ENCODE results near the gene ST3GAL5. TPM values are rescaled to one million over a fixed set of nuclear protein-coding genes. Genes with fewer than 3 reads are reported as not detected.

The ST3GAL5 gene
- polyA plus RNA-seq, 1 experiment = 16.0 TPM

DNA sequence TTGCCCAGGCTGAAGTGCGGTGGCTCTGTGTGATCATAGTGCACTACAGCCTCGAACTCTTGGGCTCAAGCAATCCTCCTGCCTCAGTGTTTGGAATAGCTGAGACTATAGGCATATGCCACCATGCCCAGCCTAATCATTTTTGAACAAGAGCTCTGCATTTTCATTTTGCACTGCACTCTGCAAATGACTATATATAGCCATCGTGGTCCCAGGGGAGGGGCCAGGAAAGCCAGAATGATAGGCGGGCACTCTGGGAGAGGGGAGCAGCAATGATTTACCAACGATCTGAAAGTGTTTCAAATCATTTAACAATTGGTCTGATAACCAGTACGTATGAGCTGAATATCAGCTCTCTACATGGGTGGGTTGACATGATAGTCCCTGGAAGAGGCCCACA is 22.3 kb upstream of the ST3GAL5 start:
- ChIA-PET POLR2A (no interaction called here), CTCF (interaction anchor here (1.1 to 1.5 kb wide), 3 partner anchors 12 to 126 kb away, joined by 3 to 4 read pairs (median 4); partner anchors contain the start of gene ST3GAL5)
- Histone ChIP-seq H3K4me3 (ENCODE audit: low read depth, low read length) (no peak overlapping the region), H3K36me3 (ENCODE audit: control insufficient read depth, insufficient read depth, low read length) (no peaks in the 10 kb centered on the region), H3K27me3 (ENCODE audit: control insufficient read depth, insufficient read depth, low read length) (no peaks in the 10 kb centered on the region)
- TF ChIP-seq, protein P1, sequence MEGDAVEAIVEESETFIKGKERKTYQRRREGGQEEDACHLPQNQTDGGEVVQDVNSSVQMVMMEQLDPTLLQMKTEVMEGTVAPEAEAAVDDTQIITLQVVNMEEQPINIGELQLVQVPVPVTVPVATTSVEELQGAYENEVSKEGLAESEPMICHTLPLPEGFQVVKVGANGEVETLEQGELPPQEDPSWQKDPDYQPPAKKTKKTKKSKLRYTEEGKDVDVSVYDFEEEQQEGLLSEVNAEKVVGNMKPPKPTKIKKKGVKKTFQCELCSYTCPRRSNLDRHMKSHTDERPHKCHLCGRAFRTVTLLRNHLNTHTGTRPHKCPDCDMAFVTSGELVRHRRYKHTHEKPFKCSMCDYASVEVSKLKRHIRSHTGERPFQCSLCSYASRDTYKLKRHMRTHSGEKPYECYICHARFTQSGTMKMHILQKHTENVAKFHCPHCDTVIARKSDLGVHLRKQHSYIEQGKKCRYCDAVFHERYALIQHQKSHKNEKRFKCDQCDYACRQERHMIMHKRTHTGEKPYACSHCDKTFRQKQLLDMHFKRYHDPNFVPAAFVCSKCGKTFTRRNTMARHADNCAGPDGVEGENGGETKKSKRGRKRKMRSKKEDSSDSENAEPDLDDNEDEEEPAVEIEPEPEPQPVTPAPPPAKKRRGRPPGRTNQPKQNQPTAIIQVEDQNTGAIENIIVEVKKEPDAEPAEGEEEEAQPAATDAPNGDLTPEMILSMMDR (IDR thresholded peaks at IDR 0.05; ENCODE audit: insufficient read depth, low read depth, low read length) = no peak
- DNase-seq (ENCODE audit: low read depth) = no peak

DNA sequence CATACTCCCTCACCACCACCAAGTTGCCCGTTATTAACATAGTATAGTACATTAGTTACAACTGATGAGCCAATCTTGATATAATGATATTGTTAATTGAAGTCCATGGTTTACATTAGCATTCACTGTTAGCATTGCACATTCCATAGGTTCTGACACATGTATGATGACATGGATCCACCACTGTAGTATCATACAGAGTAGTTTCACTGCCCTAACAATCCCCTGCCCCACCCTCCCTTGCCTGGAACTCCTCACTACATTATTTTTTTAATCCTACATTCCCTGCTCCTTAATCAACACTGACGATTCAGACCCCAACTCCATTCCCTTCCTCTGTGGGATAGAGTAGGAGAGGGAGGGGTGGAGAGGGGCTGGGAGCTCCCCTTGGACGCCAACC is 20.2 kb upstream of the ST3GAL5 start:
- H3K36me3 ChIP-seq (ENCODE audit: control insufficient read depth, insufficient read depth, low read length) = no peaks in the 10 kb centered on the region
- no peak for DNase-seq (ENCODE audit: low read depth)
- TF ChIP-seq, protein P1 (IDR thresholded peaks at IDR 0.05; ENCODE audit: insufficient read depth, low read depth, low read length) = no peak
- POLR2A ChIA-PET = no interaction called here
- H3K4me3 ChIP-seq (ENCODE audit: low read depth, low read length) = no peak overlapping the region
- CTCF ChIA-PET = interaction anchor here (1.2 kb wide), 1 partner anchor 12 kb away, joined by 3 read pairs; no protein-coding TSS in a partner anchor
- no peaks in the 10 kb centered on the region for H3K27me3 ChIP-seq (ENCODE audit: control insufficient read depth, insufficient read depth, low read length)

DNA sequence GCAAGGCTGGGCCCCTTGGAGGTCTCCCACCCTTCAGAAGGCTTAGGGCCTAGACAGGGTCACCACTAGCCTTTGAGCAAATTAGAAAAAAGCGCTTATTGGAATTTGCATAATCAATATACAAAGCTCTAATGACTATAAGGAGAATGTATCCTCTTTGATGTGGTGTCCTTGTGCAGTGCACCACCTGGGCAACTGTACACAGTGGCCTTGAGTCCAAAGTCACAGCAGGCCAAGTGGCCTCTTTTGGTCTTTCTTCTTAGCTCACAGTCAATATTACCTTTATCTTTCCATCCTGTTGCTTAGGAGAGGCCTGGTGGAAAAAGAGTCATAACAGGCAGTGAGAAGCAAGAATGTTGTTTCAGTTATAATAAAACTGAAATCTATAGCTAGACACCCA is 19.7 kb upstream of the ST3GAL5 start:
- Histone ChIP-seq H3K4me3 (ENCODE audit: low read depth, low read length) (no peak overlapping the region), H3K27me3 (ENCODE audit: control insufficient read depth, insufficient read depth, low read length) (no peaks in the 10 kb centered on the region), H3K36me3 (ENCODE audit: control insufficient read depth, insufficient read depth, low read length) (no peaks in the 10 kb centered on the region)
- ChIA-PET CTCF (interaction anchor here (0.6 kb wide), 1 partner anchor 36 kb away, joined by 3 read pairs; no protein-coding TSS in a partner anchor), POLR2A (no interaction called here)
- no peak for DNase-seq (ENCODE audit: low read depth)
- TF ChIP-seq, protein P1 (IDR thresholded peaks at IDR 0.05; ENCODE audit: insufficient read depth, low read depth, low read length) = no peak

DNA sequence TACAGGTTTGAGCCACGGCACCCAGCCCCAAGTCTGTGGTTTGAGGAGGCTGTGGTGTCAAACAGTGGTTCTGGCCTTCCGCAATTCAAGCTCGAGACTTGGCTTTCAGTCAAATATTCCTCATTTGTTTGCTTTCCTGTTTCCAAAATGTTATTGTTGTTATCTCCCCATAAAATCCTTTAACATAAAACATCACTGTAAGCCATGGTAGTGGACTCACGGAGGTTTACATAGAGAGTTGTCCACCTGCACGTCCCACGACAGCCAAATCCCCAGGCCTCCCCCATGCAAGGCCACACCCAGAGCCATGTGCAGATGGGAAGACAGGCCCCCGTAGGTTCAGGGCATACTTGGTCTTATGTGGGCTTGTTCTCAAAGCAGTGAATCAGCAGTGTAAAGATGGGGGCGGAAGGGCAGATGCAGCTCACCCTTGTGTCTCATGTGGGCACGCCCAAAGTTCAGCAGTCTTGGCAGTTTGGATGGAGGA is 18.9 kb upstream of the ST3GAL5 start:
- no peak overlapping the region for H3K4me3 ChIP-seq (ENCODE audit: low read depth, low read length)
- H3K36me3 ChIP-seq (ENCODE audit: control insufficient read depth, insufficient read depth, low read length) = no peaks in the 10 kb centered on the region
- DNase-seq (ENCODE audit: low read depth) = no peak
- H3K27me3 ChIP-seq (ENCODE audit: control insufficient read depth, insufficient read depth, low read length) = no peaks in the 10 kb centered on the region
- POLR2A ChIA-PET = interaction anchor here (0.6 kb wide), 1 partner anchor 157 kb away, joined by 3 read pairs; no protein-coding TSS in a partner anchor
- TF ChIP-seq, protein P1 (IDR thresholded peaks at IDR 0.05; ENCODE audit: insufficient read depth, low read depth, low read length) = no peak
- CTCF ChIA-PET = no interaction called here

DNA sequence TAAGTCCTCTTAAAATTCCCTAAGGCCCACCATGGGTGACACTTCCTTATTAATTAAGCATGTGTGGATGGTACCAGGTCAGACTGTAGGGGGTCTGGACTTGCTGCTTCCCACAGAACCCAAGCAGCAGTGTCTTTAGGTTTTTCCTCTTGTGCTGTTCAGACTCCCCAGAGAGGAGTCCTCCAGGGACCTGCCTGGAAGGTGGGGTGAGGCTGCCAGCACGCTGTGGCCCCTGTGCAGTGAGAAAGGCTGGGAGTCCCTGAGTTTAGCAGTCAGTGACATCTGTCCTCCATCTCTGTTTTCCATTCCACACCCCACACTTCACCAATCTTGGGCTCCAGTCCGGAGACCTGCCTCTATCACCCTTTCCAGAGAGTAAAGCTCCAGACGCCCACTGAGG is 18.0 kb upstream of the ST3GAL5 start:
- no peak for DNase-seq (ENCODE audit: low read depth)
- Histone ChIP-seq H3K27me3 (ENCODE audit: control insufficient read depth, insufficient read depth, low read length) (no peaks in the 10 kb centered on the region), H3K4me3 (ENCODE audit: low read depth, low read length) (no peak overlapping the region), H3K36me3 (ENCODE audit: control insufficient read depth, insufficient read depth, low read length) (no peaks in the 10 kb centered on the region)
- ChIA-PET CTCF (no interaction called here), POLR2A (no interaction called here)
- TF ChIP-seq, protein P1 (IDR thresholded peaks at IDR 0.05; ENCODE audit: insufficient read depth, low read depth, low read length) = no peak

Measured in BJ (cell line).